K562 (cell line): ENCODE results near the gene KARS1. TPM values are rescaled to one million over a fixed set of nuclear protein-coding genes. Genes with fewer than 3 reads are reported as not detected.

Source experiments
- ATAC-seq: fragments of 200-7000 bp; cut with Tn5 transposase; 3 replicates; pipeline ENCODE4 v1.9.1; 2020; ENCODE audit warnings: moderate library complexity
- BruUV-seq: library from RNA; stranded (reverse); fragments of 400-500 nt; replicated peaks from 2 replicates; lab custom pipeline; 2021; lab: Mats Ljungman, UMichigan
- CTCF ChIA-PET: fragments of 300-600 bp; formaldehyde crosslinking; extraction: SDS; loops from one replicate; lab custom pipeline; 2021; ENCODE audit warnings: low intra/inter-chr PET ratio; lab: Yijun Ruan, JAX
- POLR2A ChIA-PET: fragments of 300-600, 350-650 bp; sonication (Branson Sonifier 250); formaldehyde crosslinking; extraction: SDS; loops from one replicate; lab custom pipeline; 2021; ENCODE audit warnings: antibody characterized with exemption, inconsistent platforms; lab: Yijun Ruan, JAX
- DNase-seq, 4 experiments: peaks; one replicate each; pipeline versions ENCODE4 v3.0.0 to v3.0.0-alpha.2; 2011 to 2018; ENCODE audit warnings: low spot score in 3 of 4, mixed read lengths in 3 of 4; ENCODE audit errors: extremely low read depth in 1 of 4
- FAIRE-seq: peaks from 2 replicates; lab custom pipeline; 2011; peaks lifted over from hg19 to GRCh38; lab: Jason Lieb, UNC
- H2AFZ ChIP-seq: 2 replicates; pipeline ENCODE4 v1.6.0; 2011; ENCODE audit warnings: low read depth, low read length, control low read depth, inconsistent platforms
- H3K27ac ChIP-seq: fragments of 200-600 bp; 3 replicates; pipeline ENCODE4 v1.8.0; 2011; ENCODE audit warnings: low read depth, mild to moderate bottlenecking, control low read depth, inconsistent platforms, low read length, moderate library complexity, mixed read lengths; ENCODE audit errors: extremely low read depth
- H3K27me3 ChIP-seq, 2 experiments: fragments of 300-600 bp in 1 of 2; 2 replicates in 1 of 2; 3 replicates in 1 of 2; pipeline versions ENCODE4 v1.6.0 to v1.8.0; 2011; ENCODE audit warnings: inconsistent platforms in 2 of 2, low read length in 2 of 2, mild to moderate bottlenecking in 1 of 2, mixed read lengths in 1 of 2, moderate library complexity in 1 of 2; ENCODE audit not compliant: control insufficient read depth in 2 of 2, insufficient read depth in 2 of 2
- H3K36me3 ChIP-seq: fragments of 300-600 bp; 3 replicates; pipeline ENCODE4 v1.8.0; 2011; ENCODE audit warnings: mild to moderate bottlenecking, low read length, inconsistent platforms; ENCODE audit not compliant: control insufficient read depth, insufficient read depth
- H3K4me1 ChIP-seq, 2 experiments: fragments of 200-600 bp in 1 of 2; replicated peaks in 1 of 2; 2 replicates in 1 of 2; 3 replicates in 1 of 2; pipeline versions ENCODE4 v1.5.1 to v1.8.0; 2011; ENCODE audit warnings: inconsistent platforms in 2 of 2, low read length in 2 of 2, mild to moderate bottlenecking in 1 of 2, mixed read lengths in 1 of 2, moderate library complexity in 1 of 2; ENCODE audit not compliant: control insufficient read depth in 2 of 2, insufficient read depth in 2 of 2
- H3K4me2 ChIP-seq: 2 replicates; pipeline ENCODE4 v1.6.1; 2011; ENCODE audit warnings: low read length, control low read depth, inconsistent platforms, mixed read lengths; ENCODE audit not compliant: insufficient read depth
- H3K4me3 ChIP-seq: fragments of 200-600 bp; sonication (generic), shearing (Covaris generic); 2 replicates; pipeline ENCODE4 v1.5.1; 2016; ENCODE audit warnings: control low read depth, inconsistent platforms
- H3K79me2 ChIP-seq: fragments of 200-600 bp; 3 replicates; pipeline ENCODE4 v1.8.0; 2011; ENCODE audit warnings: low read length, inconsistent platforms; ENCODE audit not compliant: control insufficient read depth, insufficient read depth
- H3K9ac ChIP-seq, 2 experiments: 2 replicates each; pipeline versions ENCODE4 v1.6.0 to v1.6.1; 2011; ENCODE audit warnings: low read depth in 2 of 2, low read length in 2 of 2, control low read depth in 1 of 2, inconsistent platforms in 1 of 2, mild to moderate bottlenecking in 1 of 2, mixed read lengths in 1 of 2; ENCODE audit not compliant: insufficient read depth in 1 of 2
- H3K9me1 ChIP-seq: one replicate; pipeline ENCODE4 v1.6.0; 2011; ENCODE audit warnings: inconsistent platforms, mild to moderate bottlenecking, low read length, moderate library complexity; ENCODE audit not compliant: control insufficient read depth, insufficient read depth
- H3K9me3 ChIP-seq: replicated peaks from 2 replicates; pipeline ENCODE4 v1.5.1; 2011; ENCODE audit warnings: low read depth, low read length, inconsistent platforms; ENCODE audit not compliant: control insufficient read depth, insufficient read depth
- H4K20me1 ChIP-seq: replicated peaks from 2 replicates; pipeline ENCODE4 v1.6.1; 2011; ENCODE audit warnings: low read length, inconsistent platforms, mixed read lengths; ENCODE audit not compliant: control insufficient read depth, insufficient read depth
- BRD4 ChIP-seq: fragments of 200-600 bp; sonication (generic); IDR thresholded peaks from 2 replicates; pipeline ENCODE4 v1.6.1; 2017; ENCODE audit warnings: inconsistent platforms
- CSDE1 ChIP-seq, 2 experiments: fragments of 450-650 bp; IDR thresholded peaks; 2 replicates each; pipeline ENCODE4 v1.6.1; 2016; ENCODE audit warnings: mild to moderate bottlenecking in 1 of 2
- ELF2 ChIP-seq: fragments of 250-450 bp; sonication (Bioruptor Pico); IDR thresholded peaks from 2 replicates; pipeline ENCODE4 v1.5.0; 2021; ENCODE audit warnings: mild to moderate bottlenecking
- FOXO4 ChIP-seq: fragments of 450-650 bp; formaldehyde crosslinking; IDR thresholded peaks from 2 replicates; pipeline ENCODE4 v1.4.0; 2020; ENCODE audit warnings: mild to moderate bottlenecking, moderate library complexity
- KLF1 ChIP-seq: fragments of 450-650 bp; IDR thresholded peaks from 2 replicates; pipeline ENCODE4 v1.6.1; 2016; ENCODE audit warnings: missing genetic modification characterization, missing compliant biosample characterization
- MNT ChIP-seq, 2 experiments: fragments of 450-650 bp; conservative IDR thresholded peaks; 2 replicates each; pipeline ENCODE4 v1.6.1; 2017; ENCODE audit warnings: mild to moderate bottlenecking in 2 of 2, moderate library complexity in 2 of 2
- MXD1 ChIP-seq: fragments of 250-450 bp; sonication (Bioruptor Pico); IDR thresholded peaks from 2 replicates; pipeline ENCODE4 v1.8.0; 2021; ENCODE audit warnings: borderline replicate concordance, mild to moderate bottlenecking, moderate library complexity; ENCODE audit not compliant: poor library complexity, severe bottlenecking
- NFRKB ChIP-seq: fragments of 450-650 bp; IDR thresholded peaks from 2 replicates; pipeline ENCODE4 v1.6.1; 2016; ENCODE audit warnings: low read depth
- PHB2 ChIP-seq: fragments of 450-650 bp; IDR thresholded peaks from 2 replicates; pipeline ENCODE4 v1.6.1; 2017; ENCODE audit warnings: low read depth
- SMAD2 ChIP-seq: fragments of 150-350 bp; IDR thresholded peaks from 2 replicates; pipeline ENCODE4 v1.6.1; 2014; ENCODE audit warnings: low read depth, mild to moderate bottlenecking, low read length
- SREBF1 ChIP-seq: fragments of 150-350 bp; IDR thresholded peaks from 2 replicates; pipeline ENCODE4 v1.6.1; 2014; ENCODE audit warnings: antibody characterized with exemption, low read depth, low read length, borderline replicate concordance
- TAF7 ChIP-seq: fragments of 450-650 bp; IDR thresholded peaks from 2 replicates; pipeline ENCODE4 v1.6.1; 2016; ENCODE audit warnings: missing genetic modification characterization, missing compliant biosample characterization
- ZC3H11A ChIP-seq: IDR thresholded peaks from 2 replicates; pipeline ENCODE4 v1.6.1; 2012; ENCODE audit warnings: low read depth, low read length, improper control_type of control experiment
- ZNF354B ChIP-seq: fragments of 250-450 bp; sonication (Bioruptor Pico); IDR thresholded peaks from 2 replicates; pipeline ENCODE4 v1.4.0; 2020
- ZNF586 ChIP-seq: fragments of 450-650 bp; formaldehyde crosslinking; conservative IDR thresholded peaks from 2 replicates; pipeline ENCODE4 v1.4.0; 2020; ENCODE audit warnings: mild to moderate bottlenecking, moderate library complexity
- ZNF695 ChIP-seq: fragments of 450-650 bp; formaldehyde crosslinking; IDR thresholded peaks from 2 replicates; pipeline ENCODE4 v1.4.0; 2020; ENCODE audit warnings: mild to moderate bottlenecking, moderate library complexity
- WGBS: fragments of 100-300 bp; shearing (Covaris generic); methylation state at CpG from one replicate; pipeline ENCODE4 v1.1.6; 2016; ENCODE audit warnings: low coverage, mixed read lengths; ENCODE audit not compliant: insufficient coverage; ENCODE audit errors: missing lambda C conversion rate; 5-methylcytosine and 5-hydroxymethylcytosine counted together
- in situ Hi-C: fragments of 300-500 bp; cut with MboI; formaldehyde crosslinking; loops from 4 replicates; pipeline ENCODE4 v1.15.0; 2018; ENCODE audit warnings: inconsistent platforms, mixed read lengths
- intact Hi-C: fragments of 100-400 bp; cut with micrococcal nuclease; formaldehyde crosslinking; loops from 2 replicates; pipeline ENCODE4 v1.14.2; 2022
- polyA plus RNA-seq, 8 experiments: library from polyadenylated mRNA; depleted of rRNA in 4 of 8; stranded (reverse) in 5 of 8; unstranded in 3 of 8; fragments of >200 nt; fragmentation: Nextera tagmentation in 2 of 8; fragmentation: Illumina TruSeq in 1 of 8; extraction: Ambion mirVana in 2 of 8; extraction: Trizol in 1 of 8; gene quantifications; 2 replicates each; pipeline versions ENCODE4 v1.2.1 to v1.2.3, GENCODE V29; 2011 to 2014; ENCODE audit warnings: inconsistent platforms in 1 of 8, missing spikeins in 1 of 8
- total RNA-seq, 7 experiments: library from RNA; depleted of rRNA in 6 of 7; stranded (reverse); fragments of >200 nt in 6 of 7; fragmentation: Illumina TruSeq in 2 of 7; extraction: Trizol in 2 of 7; gene quantifications; 2 replicates each; pipeline versions ENCODE4 v1.2.1 to v1.2.3, GENCODE V29; 2011 to 2021; ENCODE audit warnings: low replicate concordance in 1 of 7
- TF ChIP-seq, protein P1 (sequence below): fragments of 450-650 bp; conservative IDR thresholded peaks from 2 replicates; pipeline ENCODE4 v1.6.1; 2016; ENCODE audit warnings: missing genetic modification characterization, low read depth, mild to moderate bottlenecking, missing compliant biosample characterization, moderate library complexity
- TF ChIP-seq, protein P2 (sequence below), 2 experiments: fragments of 250-450 bp in 1 of 2; fragments of 450-650 bp in 1 of 2; sonication (Bioruptor Pico) in 1 of 2; IDR thresholded peaks; 2 replicates each; pipeline versions ENCODE4 v1.6.1 to v1.8.0; 2016 to 2021; ENCODE audit warnings: mild to moderate bottlenecking in 2 of 2, moderate library complexity in 2 of 2, missing compliant biosample characterization in 1 of 2, missing genetic modification characterization in 1 of 2

KARS1 gene
- total and polyA plus RNA-seq, 9 of the 15 experiments (the other 6 are each of a cell fraction or from before 2014, with no cell fraction given), result 223 to 386 (median 304) TPM

GRCh38 chr16:75647112-75647491, 363 bp downstream of the KARS1 start:
- ChIA-PET CTCF (interaction anchor here (1.1 kb wide), 1 partner anchor 26 kb away, joined by 3 read pairs; no protein-coding TSS in a partner anchor), POLR2A (interaction anchor here (0.6 to 8.7 kb wide), 8 partner anchors 11 to 228 kb away, joined by 3 to 43 read pairs (median 4); partner anchors contain the start of gene ADAT1)
- peaks cover 15 to 24% of the 10 kb centered on the region in 2 experiments; a peak in 4 of 5 replicates for H3K4me1 ChIP-seq
- no peaks in the 10 kb centered on the region for H3K27me3 ChIP-seq
- H2AFZ ChIP-seq, result peak overlapping the region; percentile 91
- H3K36me3 ChIP-seq, result peaks cover 44% of the 10 kb centered on the region
- peaks cover 14% of the 10 kb centered on the region for H4K20me1 ChIP-seq
- peaks cover 7% of the 10 kb centered on the region for H3K9me1 ChIP-seq
- DNase-seq, result no peak
- peak overlapping the region; percentile 93 for H3K27ac ChIP-seq
- FAIRE-seq, result no peak
- WGBS, result 1% methylated on average over 18 of the region's 18 CpGs
- H3K4me2 ChIP-seq, result peak overlapping the region; percentile 91
- peak; percentile 14 for ATAC-seq
- in situ Hi-C loops, result loop anchor here (25.0 kb wide), 1 partner anchor 1540 kb away; the partner anchor contains the start of genes MON1B and SYCE1L
- no peaks in the 10 kb centered on the region for H3K9me3 ChIP-seq
- peak overlapping the region; percentile 94 to 97 for H3K9ac ChIP-seq
- peaks cover 99% of the 10 kb centered on the region for H3K79me2 ChIP-seq
- peak overlapping the region; percentile 96 for H3K4me3 ChIP-seq
- BruUV-seq, result TSS peak; percentile 56
- intact Hi-C loops, result loop anchor here (2.0 to 5.0 kb wide), 2 partner anchors 22 to 115 kb away; no protein-coding TSS in a partner anchor
- TF ChIP-seq KLF1 (tag) (no peak), SMAD2 (no peak), ZNF354B (CRISPR knock-in tag) (no peak), ELF2 (CRISPR knock-in tag) (peak; percentile 70; the same call in 1 of the 2 replicates), MXD1 (CRISPR knock-in tag) (peak; percentile 59), BRD4 (no peak), CSDE1 (IDR thresholded peaks at IDR 0.05) (peak in 1 of 2 experiments; percentile 69; a peak in 1 of 4 replicates), MNT (conservative IDR thresholded peaks at IDR 0.05) (peak in 1 of 2 experiments; percentile 75; a peak in 1 of 4 replicates), ZNF695 (CRISPR knock-in tag) (no peak), ZNF586 (no peak), SREBF1 (no peak), ZC3H11A (0 out of 2 replicates have a peak, but pooled peaks have one; percentile 1), TAF7 (tag) (0 out of 2 replicates have a peak, but pooled peaks have one; percentile 73), FOXO4 (CRISPR knock-in tag) (no peak), NFRKB (0 out of 2 replicates have a peak, but pooled peaks have one; percentile 3), PHB2 (no peak)
- TF ChIP-seq, protein P1, sequence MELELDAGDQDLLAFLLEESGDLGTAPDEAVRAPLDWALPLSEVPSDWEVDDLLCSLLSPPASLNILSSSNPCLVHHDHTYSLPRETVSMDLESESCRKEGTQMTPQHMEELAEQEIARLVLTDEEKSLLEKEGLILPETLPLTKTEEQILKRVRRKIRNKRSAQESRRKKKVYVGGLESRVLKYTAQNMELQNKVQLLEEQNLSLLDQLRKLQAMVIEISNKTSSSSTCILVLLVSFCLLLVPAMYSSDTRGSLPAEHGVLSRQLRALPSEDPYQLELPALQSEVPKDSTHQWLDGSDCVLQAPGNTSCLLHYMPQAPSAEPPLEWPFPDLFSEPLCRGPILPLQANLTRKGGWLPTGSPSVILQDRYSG (tag), result no peak
- TF ChIP-seq, protein P2, sequence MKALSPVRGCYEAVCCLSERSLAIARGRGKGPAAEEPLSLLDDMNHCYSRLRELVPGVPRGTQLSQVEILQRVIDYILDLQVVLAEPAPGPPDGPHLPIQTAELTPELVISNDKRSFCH (CRISPR knock-in tag; IDR thresholded peaks at IDR 0.05), result no peak
- TF ChIP-seq, protein P2 (tag; IDR thresholded peaks at IDR 0.05), result peak; percentile 59; the same call in 1 of the 2 replicates
